Left ventricle myocardium inferior (tissue), 1 donor: ENCODE data around the gene CCDC33. TPM values are rescaled to one million over a fixed set of nuclear protein-coding genes. Genes with fewer than 3 reads are reported as not detected.

Experiments
- DNase-seq: peaks from one replicate; pipeline ENCODE4 v3.0.0-alpha.2; 2020
- H3K27ac ChIP-seq: fragments of 200-600 bp; replicated peaks from 2 replicates; pipeline ENCODE4 v1.8.0; 2021
- H3K27me3 ChIP-seq: fragments of 200-600 bp; 2 replicates; pipeline ENCODE4 v1.8.0; 2021; ENCODE audit warnings: low read depth
- H3K36me3 ChIP-seq: fragments of 200-600 bp; 2 replicates; pipeline ENCODE4 v1.8.0; 2021
- H3K4me1 ChIP-seq: fragments of 200-600 bp; 2 replicates; pipeline ENCODE4 v1.8.0; 2021
- H3K4me3 ChIP-seq: fragments of 200-600 bp; 2 replicates; pipeline ENCODE4 v1.8.0; 2021; ENCODE audit warnings: mild to moderate bottlenecking, moderate library complexity
- H3K9me3 ChIP-seq: fragments of 200-600 bp; replicated peaks from 2 replicates; pipeline ENCODE4 v1.8.0; 2021
- intact Hi-C: fragments of 100-400 bp; cut with micrococcal nuclease; formaldehyde crosslinking; loops from one replicate; pipeline ENCODE4 v1.11.0; 2022
- total RNA-seq: library from RNA; stranded (reverse); fragmentation: NEBNext Ultra II Directional; extraction: Animal tissue kit (Norgen Biotek cat#: 25700); gene quantifications from one replicate; pipeline ENCODE4 v1.2.1, GENCODE V29; 2021
- TF ChIP-seq, protein P1 (sequence below): fragments of 200-600 bp; IDR thresholded peaks from 2 replicates; pipeline ENCODE4 v1.8.0; 2021; ENCODE audit warnings: antibody characterized with exemption, mild to moderate bottlenecking, borderline replicate concordance
- donor health status: DM: no; HTN: yes; CAD: no; lungs with severe emphysema.

CCDC33 gene
- total RNA-seq, 1 donor from 2014 or later: 0.11 TPM

DNA sequence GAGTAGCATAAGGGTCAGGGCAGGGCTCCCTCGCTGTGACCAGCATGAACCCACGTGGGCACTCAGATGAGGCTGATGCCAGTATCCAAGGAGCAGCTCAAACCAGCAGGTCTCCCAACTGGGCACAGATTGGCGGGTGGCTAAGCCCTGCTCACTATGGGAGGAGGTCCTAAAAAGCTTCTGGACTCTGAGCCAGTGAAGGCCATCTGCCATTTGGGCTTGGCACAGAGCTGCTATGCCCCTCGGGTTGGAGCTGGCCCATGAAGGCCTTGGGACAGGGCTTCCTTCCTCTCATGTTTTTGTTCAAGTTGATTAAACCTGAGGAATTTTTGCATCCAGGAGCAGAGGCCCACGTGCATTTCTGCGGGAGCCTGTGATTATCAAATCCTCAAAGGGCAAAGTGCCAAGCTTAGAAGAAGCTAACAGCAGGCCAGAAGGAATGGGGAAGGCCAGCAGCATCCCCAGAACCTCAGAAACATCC is 29.3 kb upstream of the CCDC33 start:
- no peak overlapping the region for H3K27ac ChIP-seq
- H3K9me3 ChIP-seq: no peaks in the 10 kb centered on the region
- peaks cover 22% of the 10 kb centered on the region for H3K4me1 ChIP-seq
- intact Hi-C loops: no loop called here
- DNase-seq: no peak
- H3K27me3 ChIP-seq: no peaks in the 10 kb centered on the region
- H3K36me3 ChIP-seq: no peaks in the 10 kb centered on the region
- TF ChIP-seq, protein P1, sequence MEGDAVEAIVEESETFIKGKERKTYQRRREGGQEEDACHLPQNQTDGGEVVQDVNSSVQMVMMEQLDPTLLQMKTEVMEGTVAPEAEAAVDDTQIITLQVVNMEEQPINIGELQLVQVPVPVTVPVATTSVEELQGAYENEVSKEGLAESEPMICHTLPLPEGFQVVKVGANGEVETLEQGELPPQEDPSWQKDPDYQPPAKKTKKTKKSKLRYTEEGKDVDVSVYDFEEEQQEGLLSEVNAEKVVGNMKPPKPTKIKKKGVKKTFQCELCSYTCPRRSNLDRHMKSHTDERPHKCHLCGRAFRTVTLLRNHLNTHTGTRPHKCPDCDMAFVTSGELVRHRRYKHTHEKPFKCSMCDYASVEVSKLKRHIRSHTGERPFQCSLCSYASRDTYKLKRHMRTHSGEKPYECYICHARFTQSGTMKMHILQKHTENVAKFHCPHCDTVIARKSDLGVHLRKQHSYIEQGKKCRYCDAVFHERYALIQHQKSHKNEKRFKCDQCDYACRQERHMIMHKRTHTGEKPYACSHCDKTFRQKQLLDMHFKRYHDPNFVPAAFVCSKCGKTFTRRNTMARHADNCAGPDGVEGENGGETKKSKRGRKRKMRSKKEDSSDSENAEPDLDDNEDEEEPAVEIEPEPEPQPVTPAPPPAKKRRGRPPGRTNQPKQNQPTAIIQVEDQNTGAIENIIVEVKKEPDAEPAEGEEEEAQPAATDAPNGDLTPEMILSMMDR: no peak
- H3K4me3 ChIP-seq: no peak overlapping the region

DNA sequence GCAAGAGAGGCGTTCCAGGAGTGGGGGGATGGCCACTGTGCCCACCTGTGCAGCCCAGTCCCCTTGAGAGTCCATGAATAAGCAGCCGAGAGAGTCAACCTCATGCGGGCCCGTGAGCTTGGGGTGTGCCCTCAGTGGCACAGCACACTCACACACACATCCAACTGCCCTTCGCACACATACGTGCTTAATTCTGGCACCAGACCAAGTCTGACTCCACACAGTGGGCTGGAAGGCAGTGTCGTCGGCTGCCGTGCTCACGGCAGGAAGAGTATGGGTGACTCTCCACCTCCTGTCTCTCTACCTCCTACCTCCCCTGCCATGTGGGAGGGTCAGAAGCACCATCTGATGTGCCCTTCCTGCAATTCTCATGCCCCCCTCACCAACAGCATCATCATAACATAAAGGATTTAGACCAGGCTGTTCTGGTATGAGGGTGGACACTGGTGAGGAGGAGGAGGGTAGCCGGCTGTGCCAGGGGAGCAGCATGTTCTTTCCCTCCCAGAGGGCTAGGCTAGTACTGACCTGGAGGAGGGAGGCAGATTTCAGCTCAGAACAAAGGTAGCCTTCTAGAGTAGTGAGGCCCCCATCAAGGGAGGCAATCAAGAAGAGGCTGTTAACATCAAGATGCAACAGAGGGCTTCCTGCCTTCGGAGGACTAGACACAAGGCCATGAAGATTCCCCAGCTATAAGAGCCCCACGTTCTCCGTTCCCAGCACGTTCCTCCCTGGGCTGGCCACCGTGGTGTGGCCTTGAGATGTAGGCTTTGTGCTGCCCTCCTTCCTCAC is 28.3 kb upstream of the CCDC33 start:
- no peak overlapping the region for H3K4me3 ChIP-seq
- peaks cover 22% of the 10 kb centered on the region for H3K4me1 ChIP-seq
- H3K9me3 ChIP-seq: no peaks in the 10 kb centered on the region
- intact Hi-C loops: no loop called here
- no peak for DNase-seq
- TF ChIP-seq, protein P1: no peak
- H3K27ac ChIP-seq: no peak overlapping the region
- no peaks in the 10 kb centered on the region for H3K36me3 ChIP-seq
- H3K27me3 ChIP-seq: no peaks in the 10 kb centered on the region

DNA sequence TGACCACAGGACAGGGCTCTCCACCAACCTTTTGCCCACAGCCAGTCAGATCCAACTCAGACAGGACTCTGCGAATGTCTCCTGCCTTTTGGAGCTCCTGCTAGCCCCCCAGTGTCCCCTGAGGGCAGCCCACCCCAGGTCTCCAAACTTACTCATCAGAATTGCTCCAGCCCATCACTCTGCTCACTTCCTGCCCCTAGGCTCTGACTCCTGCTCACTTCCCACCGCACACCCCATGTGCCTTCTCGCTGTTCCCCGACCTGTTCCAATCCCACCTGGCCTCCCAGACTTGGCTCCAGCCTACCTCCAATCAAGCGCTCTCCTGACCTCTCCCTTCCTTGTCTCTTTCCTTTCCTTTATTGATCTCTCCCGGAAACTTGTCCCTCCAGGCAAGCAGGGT is 27.6 kb upstream of the CCDC33 start:
- Histone ChIP-seq H3K9me3 (no peaks in the 10 kb centered on the region), H3K36me3 (no peaks in the 10 kb centered on the region), H3K4me3 (no peak overlapping the region), H3K4me1 (peaks cover 22% of the 10 kb centered on the region), H3K27me3 (no peaks in the 10 kb centered on the region), H3K27ac (no peak overlapping the region)
- TF ChIP-seq, protein P1: no peak
- DNase-seq: no peak
- intact Hi-C loops: no loop called here

DNA sequence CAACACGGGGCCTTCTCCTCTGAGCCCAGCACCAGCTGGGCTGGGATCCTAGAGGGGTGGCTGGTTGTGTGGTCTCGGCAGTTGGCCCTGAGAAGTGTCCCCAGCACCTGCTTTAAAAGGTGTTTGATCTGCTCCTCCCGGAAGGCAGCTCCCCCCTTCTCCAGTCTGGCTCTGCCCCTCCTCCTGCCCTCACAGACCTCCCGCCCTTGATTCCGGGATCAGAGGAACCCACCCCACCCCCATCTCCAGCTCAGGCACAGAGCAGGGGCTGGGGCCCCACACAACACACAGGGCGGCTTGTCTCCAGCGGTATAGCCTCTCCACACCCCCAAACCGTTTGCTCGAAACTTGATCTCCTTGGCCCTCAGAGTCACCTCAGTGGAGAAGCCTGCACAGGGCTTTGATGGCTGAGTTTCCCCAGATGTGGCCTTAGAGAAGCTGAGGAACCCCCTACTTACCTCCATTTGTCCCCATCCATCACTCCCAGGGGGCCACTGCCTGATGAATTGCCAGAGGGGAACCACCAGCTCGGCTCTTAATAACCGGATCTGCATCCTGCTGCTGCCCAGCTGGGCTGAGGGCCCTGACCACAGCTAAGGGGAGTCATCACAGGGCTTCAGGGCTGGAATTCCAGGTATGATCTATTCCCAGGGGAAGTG is 27.1 kb upstream of the CCDC33 start:
- Histone ChIP-seq H3K27me3 (no peaks in the 10 kb centered on the region), H3K4me3 (no peak overlapping the region), H3K27ac (no peak overlapping the region), H3K9me3 (no peaks in the 10 kb centered on the region), H3K36me3 (no peaks in the 10 kb centered on the region), H3K4me1 (peaks cover 22% of the 10 kb centered on the region)
- intact Hi-C loops: no loop called here
- no peak for DNase-seq
- TF ChIP-seq, protein P1: no peak

DNA sequence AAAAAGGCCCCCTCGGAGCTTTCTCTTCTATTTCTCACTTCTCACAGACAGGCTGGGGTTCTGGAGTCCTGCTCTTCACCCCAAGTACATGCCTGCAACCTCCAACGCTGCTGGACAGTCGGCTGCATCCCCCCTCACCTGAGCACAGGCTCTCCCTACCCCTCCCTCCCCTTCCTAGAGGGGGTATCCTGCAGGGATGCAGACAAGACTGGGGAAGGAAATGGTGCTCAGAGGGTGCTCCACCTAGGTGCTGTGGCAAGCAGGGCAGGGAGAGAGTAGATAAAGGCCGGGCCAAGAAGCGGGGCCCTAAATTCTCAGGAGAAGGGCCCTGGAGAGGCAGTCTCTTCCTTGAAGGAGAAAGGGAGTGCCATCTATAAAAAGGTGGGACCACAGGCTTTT is 26.6 kb upstream of the CCDC33 start:
- H3K4me1 ChIP-seq: peaks cover 22% of the 10 kb centered on the region
- H3K4me3 ChIP-seq: no peak overlapping the region
- TF ChIP-seq, protein P1: no peak
- no peaks in the 10 kb centered on the region for H3K36me3 ChIP-seq
- H3K27ac ChIP-seq: no peak overlapping the region
- H3K27me3 ChIP-seq: no peaks in the 10 kb centered on the region
- no peaks in the 10 kb centered on the region for H3K9me3 ChIP-seq
- intact Hi-C loops: no loop called here
- no peak for DNase-seq
